NK-92 (cell line): ENCODE measurements around the gene RNASE1.

Experiments used
- DNase-seq: peaks from one replicate; lab custom pipeline; 2025; ENCODE audit not compliant: unreplicated experiment; lab: John Stamatoyannopoulos, UW

RNASE1 gene

GRCh38 chr14:20808162-20808483, 5.5 kb upstream of the RNASE1 start:
- no peak for DNase-seq

DNA sequence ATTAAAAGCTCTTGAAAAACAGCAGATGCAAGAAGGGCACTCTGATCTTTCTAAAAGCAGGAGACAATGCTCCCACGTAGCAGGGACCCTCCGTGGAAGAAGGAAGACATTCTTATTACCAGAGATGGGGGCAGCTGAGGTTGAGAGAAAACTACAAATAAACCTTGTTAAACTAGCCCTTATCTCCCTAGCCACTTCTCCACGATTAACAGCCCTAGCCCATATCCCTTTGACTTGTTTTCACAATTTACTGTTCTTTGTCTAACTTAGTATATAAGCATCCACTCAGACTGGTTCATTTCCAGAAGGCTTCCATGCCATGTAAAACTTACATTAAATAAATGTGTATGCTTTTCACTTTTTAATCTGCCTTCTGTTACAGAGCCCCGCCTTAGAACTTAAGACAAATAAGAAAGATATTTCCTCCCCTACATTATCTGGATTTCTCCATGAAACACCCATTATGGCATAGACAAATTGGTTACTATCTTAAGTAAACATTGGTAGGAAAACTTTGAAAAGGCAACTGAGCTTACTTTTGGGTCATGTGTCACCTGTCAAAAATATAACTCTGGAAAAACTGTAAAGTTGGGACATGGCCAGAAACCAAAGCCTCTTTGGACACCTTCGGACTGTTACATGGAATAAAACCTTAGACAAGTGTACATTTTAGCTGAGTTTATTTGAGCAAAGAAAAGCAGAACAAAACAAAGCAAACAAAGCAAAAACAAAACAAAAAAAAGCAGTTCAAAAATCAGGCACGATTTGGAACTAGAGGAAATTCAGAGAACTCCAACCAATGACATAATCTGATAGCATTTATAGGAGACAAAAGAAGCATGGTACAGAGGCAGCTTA, 4.9 kb upstream of the RNASE1 start:
- DNase-seq = no peak

GRCh38 chr14:20805485-20805884, 2.8 kb upstream of the RNASE1 start:
- no peak for DNase-seq

DNA sequence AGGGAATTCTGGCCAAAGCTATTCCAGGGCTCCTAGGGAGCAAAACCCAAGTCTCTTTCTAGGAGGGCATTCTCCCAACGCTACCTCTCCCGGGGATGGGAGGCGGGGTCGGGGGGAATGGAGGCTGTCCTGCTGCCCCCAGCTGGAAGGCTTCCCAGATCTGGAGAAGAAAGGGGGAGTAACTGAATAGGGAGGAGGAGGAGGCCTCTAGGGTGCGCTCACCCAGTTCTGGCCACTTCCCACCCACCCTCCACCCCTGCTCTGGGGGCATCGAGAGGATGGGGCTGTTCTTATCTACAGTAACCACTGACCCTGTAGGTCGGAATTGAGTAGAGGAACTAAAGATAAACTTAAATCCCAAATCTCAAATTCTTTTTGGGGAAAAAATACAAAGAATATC, 579 bp upstream of the RNASE1 start:
- no peak for DNase-seq

GRCh38 chr14:20801726-20802125, 918 bp downstream of the RNASE1 start:
- DNase-seq = no peak

DNA sequence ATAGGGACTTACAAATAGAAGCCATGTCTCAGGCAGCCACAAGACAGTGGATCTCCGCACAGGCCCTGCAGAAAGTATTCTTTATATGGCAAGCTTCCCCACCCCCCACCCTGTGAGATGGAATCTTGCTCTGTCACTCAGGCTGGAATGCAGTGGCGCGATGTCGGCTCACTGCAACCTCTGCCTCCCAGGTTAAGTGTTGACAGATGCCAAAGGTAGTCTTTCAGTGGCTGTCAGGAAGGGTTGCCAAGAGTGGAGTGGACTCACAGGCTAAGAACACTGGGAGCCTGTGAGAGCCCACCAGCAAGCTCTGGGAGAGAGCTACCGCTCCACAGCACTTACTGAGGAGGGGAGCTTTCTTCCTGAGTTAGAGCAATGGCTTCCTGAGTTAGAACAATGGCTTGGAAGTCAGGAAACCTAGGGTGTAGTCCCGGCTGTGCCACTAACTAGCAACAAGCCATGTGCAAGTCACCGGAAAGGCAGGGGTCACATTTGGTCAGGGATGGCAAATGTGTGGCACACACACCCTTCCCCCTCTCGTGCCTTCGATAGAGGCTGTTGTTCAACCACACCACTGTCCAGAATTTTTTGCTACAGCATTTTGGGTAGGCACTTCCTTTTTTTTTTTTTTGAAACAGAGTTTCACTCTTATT, 2.6 kb downstream of the RNASE1 start:
- DNase-seq = no peak

DNA sequence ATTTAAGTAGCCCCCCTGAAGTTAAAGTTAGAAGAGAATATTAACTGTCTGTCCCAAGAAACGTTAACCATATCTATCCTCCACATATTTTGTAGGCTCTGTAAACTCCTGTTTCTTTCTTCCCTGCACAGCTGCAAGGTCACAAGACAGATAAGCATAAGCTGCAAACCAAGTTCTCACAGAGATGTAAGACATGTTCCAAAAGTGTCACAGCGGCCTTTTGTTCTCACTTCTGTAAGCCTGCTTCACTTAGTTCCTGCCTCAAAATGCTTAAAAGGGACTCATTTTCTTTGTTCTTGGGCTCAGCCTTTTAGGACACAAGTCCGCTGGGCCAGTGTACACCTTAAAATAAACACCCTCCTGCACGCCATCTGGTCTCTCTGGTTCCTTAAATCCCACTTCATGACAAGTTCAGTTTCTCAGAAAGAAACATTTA, 3.2 kb downstream of the RNASE1 start:
- no peak for DNase-seq

GRCh38 chr14:20798932-20799331, 3.7 kb downstream of the RNASE1 start:
- no peak for DNase-seq

DNA sequence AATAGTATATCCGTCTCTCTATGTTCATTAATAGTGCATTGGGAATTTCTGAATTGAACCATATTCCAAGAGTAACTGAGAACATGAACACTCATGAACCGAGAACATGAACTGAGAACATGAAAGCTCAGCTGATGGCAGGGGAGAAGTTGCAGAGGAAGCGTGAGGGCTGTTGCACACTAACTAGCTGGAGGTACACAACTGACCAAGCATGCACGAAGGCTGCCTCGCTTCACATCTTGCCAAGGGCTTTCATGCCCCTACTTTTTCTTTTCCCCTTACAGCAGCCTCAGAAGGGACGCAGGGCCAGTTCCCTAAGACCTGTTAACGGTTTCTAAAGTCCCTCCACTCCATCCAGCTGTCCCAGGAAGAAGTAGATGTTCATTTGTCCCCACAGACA, 4.3 kb downstream of the RNASE1 start:
- DNase-seq = no peak

- no peak for DNase-seq
These were observed 5.5 kb downstream of the RNASE1 start for GRCh38 chr14:20797164-20797563.

DNA sequence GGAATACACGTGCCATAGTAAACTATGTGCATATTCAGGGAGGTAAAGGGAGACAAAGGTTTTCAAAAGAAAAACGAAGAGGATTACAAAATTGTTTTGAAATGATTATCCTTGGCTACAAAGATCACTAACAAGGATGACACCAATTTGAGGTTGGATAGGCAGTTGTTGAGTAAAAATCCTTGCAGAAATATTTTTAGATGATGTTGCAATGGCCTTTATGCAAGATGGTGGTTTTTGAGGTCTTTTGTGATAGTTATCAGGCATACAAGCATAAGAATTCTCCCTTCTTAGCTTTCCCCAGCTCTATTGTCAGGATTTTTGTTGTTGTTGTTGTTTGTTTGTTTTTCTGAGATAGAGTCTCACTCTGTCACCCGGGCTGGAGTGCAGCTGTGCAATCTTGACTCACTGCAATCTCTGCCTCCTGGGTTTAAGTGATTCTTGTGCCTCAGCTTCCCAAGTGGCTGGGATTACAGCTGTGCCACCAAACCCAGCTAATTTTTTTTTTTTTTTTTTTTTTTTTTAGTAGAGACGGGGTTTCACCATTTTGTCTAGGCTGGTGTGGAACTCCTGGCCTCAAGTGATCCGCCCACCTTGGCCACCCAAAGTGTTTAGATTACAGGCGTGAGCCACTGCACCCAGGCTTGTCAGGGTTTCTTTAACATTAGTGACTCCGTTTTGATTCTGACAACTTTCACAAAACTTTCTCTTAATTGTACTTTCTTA, 7.8 kb downstream of the RNASE1 start:
- DNase-seq = no peak

DNA sequence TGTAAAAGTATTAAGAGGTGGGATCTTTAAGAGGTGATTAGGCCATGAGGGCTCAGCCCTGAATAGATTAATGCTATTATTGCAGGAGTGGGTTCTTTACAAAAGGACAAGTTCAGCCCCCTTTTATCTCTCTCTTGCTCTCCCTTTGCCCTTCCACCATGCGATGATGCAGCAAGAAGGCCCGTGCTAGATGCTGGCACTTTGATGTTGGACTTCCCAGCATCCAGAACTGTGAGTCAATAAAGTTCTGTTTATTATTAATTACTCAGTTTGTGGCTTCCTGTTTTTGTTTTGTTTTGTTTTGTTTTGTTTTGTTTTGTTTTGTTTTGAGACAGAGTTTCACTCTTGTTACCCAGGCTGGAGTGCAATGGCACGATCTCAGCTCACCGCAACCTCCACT, 10.1 kb downstream of the RNASE1 start:
- no peak for DNase-seq

DNA sequence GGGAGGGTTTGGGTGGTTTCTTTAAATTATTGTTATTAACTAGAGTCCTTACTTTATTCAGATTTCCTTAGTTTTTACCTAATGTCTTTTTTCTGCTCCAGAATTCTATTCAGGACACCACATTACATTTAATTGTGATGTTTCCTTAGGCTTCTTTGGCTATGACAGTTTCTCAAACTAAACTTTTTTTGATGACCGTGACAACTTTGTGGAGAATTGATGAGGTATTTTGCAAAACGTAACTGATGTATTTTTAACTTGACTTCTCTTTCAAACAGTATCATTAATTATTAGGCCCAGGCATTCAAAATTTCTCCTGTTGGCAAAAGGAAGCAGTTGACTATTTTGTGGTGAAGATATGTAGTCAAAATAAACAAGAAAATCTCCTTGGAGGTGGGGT, 11.0 kb downstream of the RNASE1 start:
- DNase-seq = no peak

GRCh38 chr14:20791187-20791586, 11.5 kb downstream of the RNASE1 start:
- DNase-seq = no peak

GRCh38 chr14:20790464-20791116, 12.1 kb downstream of the RNASE1 start:
- DNase-seq = no peak

DNA sequence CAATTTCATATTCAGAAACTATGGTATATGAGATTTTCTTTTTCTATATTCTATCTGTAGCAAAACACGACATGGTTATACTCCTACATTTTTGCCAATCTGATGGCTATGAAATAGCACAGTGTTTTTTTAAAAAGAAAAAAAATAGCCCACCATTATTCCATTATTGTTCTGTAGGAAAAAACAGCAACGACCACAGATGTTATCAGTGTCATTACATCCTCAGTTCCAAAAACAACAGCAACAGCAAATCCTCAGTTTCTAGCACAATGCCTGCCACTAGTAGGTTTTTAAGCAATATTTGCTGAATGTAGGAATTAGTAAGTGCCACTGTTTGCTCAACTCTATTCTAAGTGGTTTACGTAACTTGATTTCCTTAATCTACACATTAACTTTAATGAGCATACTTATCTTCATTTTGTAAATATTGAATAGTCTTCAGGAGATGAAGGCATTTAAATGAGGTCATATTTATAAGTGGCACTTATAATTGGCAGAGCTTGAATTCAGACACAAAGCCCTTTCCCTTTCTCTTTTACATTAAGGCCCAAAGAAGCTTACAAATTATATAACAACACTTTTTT, 13.3 kb downstream of the RNASE1 start:
- no peak for DNase-seq

GRCh38 chr14:20787025-20787424, 15.6 kb downstream of the RNASE1 start:
- DNase-seq = no peak

GRCh38 chr14:20782280-20782890, 20.3 kb downstream of the RNASE1 start:
- DNase-seq = no peak

GRCh38 chr14:20781803-20782202, 20.8 kb downstream of the RNASE1 start:
- no peak for DNase-seq

DNA sequence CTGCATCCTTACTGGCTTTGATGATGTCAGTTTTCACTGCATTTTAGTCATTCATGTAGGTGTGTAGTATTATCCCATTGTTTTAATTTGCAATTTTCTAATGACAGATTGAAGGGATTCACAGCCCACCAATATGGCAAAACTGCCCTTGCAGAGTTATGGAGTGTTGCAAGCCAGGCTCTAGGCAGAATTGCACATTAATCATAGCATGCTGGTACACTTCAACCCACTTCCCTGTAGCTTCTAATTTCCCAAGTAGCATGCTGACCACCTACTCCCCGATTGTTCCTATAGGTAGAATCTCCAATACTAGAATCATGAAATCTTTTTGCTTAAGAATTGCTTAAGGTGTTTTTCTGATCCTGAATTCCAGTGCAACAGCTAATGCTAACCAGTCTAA, 26.7 kb downstream of the RNASE1 start:
- no peak for DNase-seq

- DNase-seq = no peak
These were observed 27.6 kb downstream of the RNASE1 start for GRCh38 chr14:20775043-20775442.
